GM10266 (cell line): ENCODE measurements around the gene TMEM59L.

ENCODE experiments used
- DNase-seq: peaks from one replicate; pipeline ENCODE4 v3.0.0; 2012; ENCODE audit errors: extremely low spot score
- CTCF ChIP-seq: IDR thresholded peaks from 2 replicates; pipeline ENCODE4 v1.5.1; 2012; ENCODE audit warnings: mild to moderate bottlenecking, low read depth; ENCODE audit not compliant: control insufficient read depth, insufficient read depth; ENCODE audit errors: missing control alignments

TMEM59L gene

GRCh38 chr19:18580311-18580710, 32.4 kb upstream of the TMEM59L start:
- no peak for TF ChIP-seq CTCF
- DNase-seq, result no peak

- no peak for DNase-seq
- TF ChIP-seq CTCF, result no peak
Observed at GRCh38 chr19:18586306-18586705, 26.4 kb upstream of the TMEM59L start.

- TF ChIP-seq CTCF, result no peak
- DNase-seq, result no peak
Observed at GRCh38 chr19:18587561-18587960, 25.1 kb upstream of the TMEM59L start.

- DNase-seq, result no peak
- no peak for TF ChIP-seq CTCF
Observed at GRCh38 chr19:18587962-18588610, 24.6 kb upstream of the TMEM59L start.

GRCh38 chr19:18588611-18589379, 23.9 kb upstream of the TMEM59L start, which contains the start of gene REX1BD:
Gene REX1BD, plus strand, starts transcription at chr19:18588798. Its CDS starts 4 bp downstream, at chr19:18588802.
- TF ChIP-seq CTCF, result peak; percentile 93
- peak; percentile 90 for DNase-seq

- DNase-seq, result peak; percentile 84
- peak; percentile 11 for TF ChIP-seq CTCF
Observed at GRCh38 chr19:18589380-18590272, 23.0 kb upstream of the TMEM59L start.
